Aortic smooth muscle cell (primary cell): Measurements from ENCODE around the gene PLA2G12B. TPM values are rescaled to one million over a fixed set of nuclear protein-coding genes. Genes with fewer than 3 reads are reported as not detected.

Experiments
- total RNA-seq: library from RNA; depleted of rRNA; stranded (reverse); fragments of >200 nt; gene quantifications from 2 replicates; pipeline ENCODE4 v1.2.3, GENCODE V29; 2014

Gene PLA2G12B, protein sequence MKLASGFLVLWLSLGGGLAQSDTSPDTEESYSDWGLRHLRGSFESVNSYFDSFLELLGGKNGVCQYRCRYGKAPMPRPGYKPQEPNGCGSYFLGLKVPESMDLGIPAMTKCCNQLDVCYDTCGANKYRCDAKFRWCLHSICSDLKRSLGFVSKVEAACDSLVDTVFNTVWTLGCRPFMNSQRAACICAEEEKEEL
- total RNA-seq: not detected in 2 replicates

GRCh38 chr10:72954596-72955554, at the start of gene PLA2G12B:
TSS of gene PLA2G12B (minus strand) at chr10:72954806. CDS start at chr10:72954685, 121 bp downstream.

GRCh38 chr10:72893136-72893798, 61.3 kb downstream of the PLA2G12B start, which contains the start of gene OIT3:
TSS of gene OIT3 (plus strand) at chr10:72893739. CDS start at chr10:72893799, 60 bp downstream.

Other genes starting within 250 kb of the PLA2G12B start
- 0.12 and 0.13 TPM in 2 replicates for gene OIT3, start 61.1 kb downstream of the PLA2G12B start, total RNA-seq
- 122 TPM in 2 replicates for gene P4HA1, start 142.1 kb upstream of the PLA2G12B start, total RNA-seq
- 1.3 and 2.0 TPM in 2 replicates for gene NUDT13, start 155.6 kb upstream of the PLA2G12B start, total RNA-seq
- 20.7 and 25.2 TPM in 2 replicates for gene ECD, start 213.2 kb upstream of the PLA2G12B start, total RNA-seq
- gene FAM149B1, start 213.3 kb upstream of the PLA2G12B start, total RNA-seq: 31.3 and 37.9 TPM in 2 replicates